ENCODE data around the gene SSC5D.
"Not testable (repeated sequence)": the region's sequence is repeated elsewhere in the genome, so short reads cannot be mapped to it uniquely, and the experiment has no call there.

DNA sequence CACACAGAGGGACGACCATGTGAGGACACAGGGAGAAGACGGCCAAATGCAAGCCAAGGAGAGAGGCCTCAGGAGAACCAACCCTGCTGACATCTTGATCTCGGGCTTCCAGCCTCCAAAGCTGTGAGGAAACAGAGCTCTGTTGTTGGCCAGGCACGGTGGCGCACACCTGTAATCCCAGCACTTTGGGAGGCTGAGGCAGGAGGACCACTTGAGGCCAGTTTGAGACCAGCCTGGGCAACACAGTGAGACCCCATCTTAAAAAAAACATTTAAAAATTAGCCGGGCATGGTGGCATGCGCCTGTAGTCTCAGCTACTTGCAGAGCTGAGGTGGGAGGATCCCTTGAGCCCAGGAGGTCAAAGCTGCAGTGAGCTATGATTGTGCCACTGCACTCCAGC is 46.0 kb downstream of the SSC5D start:
- not testable (repeated sequence) for TF ChIP-seq EZH2 (IDR thresholded peaks at IDR 0.05; ENCODE audit: low read length, missing control alignments)
- TF ChIP-seq, protein P1, sequence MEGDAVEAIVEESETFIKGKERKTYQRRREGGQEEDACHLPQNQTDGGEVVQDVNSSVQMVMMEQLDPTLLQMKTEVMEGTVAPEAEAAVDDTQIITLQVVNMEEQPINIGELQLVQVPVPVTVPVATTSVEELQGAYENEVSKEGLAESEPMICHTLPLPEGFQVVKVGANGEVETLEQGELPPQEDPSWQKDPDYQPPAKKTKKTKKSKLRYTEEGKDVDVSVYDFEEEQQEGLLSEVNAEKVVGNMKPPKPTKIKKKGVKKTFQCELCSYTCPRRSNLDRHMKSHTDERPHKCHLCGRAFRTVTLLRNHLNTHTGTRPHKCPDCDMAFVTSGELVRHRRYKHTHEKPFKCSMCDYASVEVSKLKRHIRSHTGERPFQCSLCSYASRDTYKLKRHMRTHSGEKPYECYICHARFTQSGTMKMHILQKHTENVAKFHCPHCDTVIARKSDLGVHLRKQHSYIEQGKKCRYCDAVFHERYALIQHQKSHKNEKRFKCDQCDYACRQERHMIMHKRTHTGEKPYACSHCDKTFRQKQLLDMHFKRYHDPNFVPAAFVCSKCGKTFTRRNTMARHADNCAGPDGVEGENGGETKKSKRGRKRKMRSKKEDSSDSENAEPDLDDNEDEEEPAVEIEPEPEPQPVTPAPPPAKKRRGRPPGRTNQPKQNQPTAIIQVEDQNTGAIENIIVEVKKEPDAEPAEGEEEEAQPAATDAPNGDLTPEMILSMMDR (conservative IDR thresholded peaks at IDR 0.05 in 1 of 2, IDR thresholded peaks at IDR 0.05 in 1 of 2; ENCODE audit: low read depth in 1 of 2, low read length in 2 of 2): not testable (repeated sequence)

Data from fibroblast of lung (primary cell).